GM23338 (cell line): ENCODE measurements around the gene HBQ1. TPM values are rescaled to one million over a fixed set of nuclear protein-coding genes. Genes with fewer than 3 reads are reported as not detected.

Source experiments
- ATAC-seq: fragments of 200-7000 bp; cut with Tn5 transposase; 3 replicates; pipeline ENCODE4 v1.9.1; 2020
- DNase-seq: peaks from one replicate; pipeline ENCODE4 v3.0.0-alpha.2; 2015; ENCODE audit warnings: low spot score
- H2AFZ ChIP-seq: fragments of 200-600 bp; sonication (generic); 2 replicates; pipeline ENCODE4 v1.8.0; 2016; ENCODE audit warnings: antibody characterized with exemption, mild to moderate bottlenecking, moderate library complexity
- H3F3A ChIP-seq: fragments of 200-600 bp; sonication (generic); replicated peaks from 2 replicates; pipeline ENCODE4 v1.8.0; 2017; ENCODE audit warnings: antibody characterized with exemption, mixed run types, low read depth
- H3K27ac ChIP-seq: fragments of 200-600 bp; sonication (generic); 2 replicates; pipeline ENCODE4 v1.6.1; 2016; ENCODE audit warnings: low read depth
- H3K27me3 ChIP-seq: fragments of 200-600 bp; sonication (generic); 2 replicates; pipeline ENCODE4 v1.8.0; 2016; ENCODE audit warnings: mild to moderate bottlenecking, mixed run types, moderate library complexity; ENCODE audit not compliant: insufficient read depth
- H3K36me3 ChIP-seq: fragments of 200-600 bp; sonication (generic); 2 replicates; pipeline ENCODE4 v1.8.0; 2016; ENCODE audit warnings: mild to moderate bottlenecking; ENCODE audit not compliant: insufficient read depth
- H3K4me1 ChIP-seq: fragments of 200-600 bp; sonication (generic); 2 replicates; pipeline ENCODE4 v1.8.0; 2016; ENCODE audit warnings: mild to moderate bottlenecking, moderate library complexity; ENCODE audit not compliant: insufficient read depth
- H3K4me2 ChIP-seq: fragments of 200-600 bp; sonication (generic); 2 replicates; pipeline ENCODE4 v1.7.1; 2017; ENCODE audit warnings: mixed run types
- H3K4me3 ChIP-seq: fragments of 200-600 bp; sonication (generic); 2 replicates; pipeline ENCODE4 v1.6.1; 2016; ENCODE audit warnings: mixed run types
- H3K79me2 ChIP-seq: fragments of 200-600 bp; sonication (generic); replicated peaks from 2 replicates; pipeline ENCODE4 v1.8.0; 2017; ENCODE audit warnings: mild to moderate bottlenecking; ENCODE audit not compliant: insufficient read depth
- H3K9me2 ChIP-seq: fragments of 200-600 bp; sonication (generic); 2 replicates; pipeline ENCODE4 v1.8.0; 2017; ENCODE audit not compliant: insufficient read depth
- H4K20me1 ChIP-seq: fragments of 200-600 bp; sonication (generic); replicated peaks from 2 replicates; pipeline ENCODE4 v1.8.0; 2017; ENCODE audit warnings: mild to moderate bottlenecking; ENCODE audit not compliant: insufficient read depth
- H3K27ac Mint-ChIP-seq: 2 replicates; pipeline ENCODE4 v1.8.0; 2020; ENCODE audit warnings: inconsistent platforms, mild to moderate bottlenecking, moderate library complexity, mixed read lengths
- H3K27me3 Mint-ChIP-seq: 3 replicates; pipeline ENCODE4 v1.8.0; 2022; ENCODE audit warnings: low read depth, mild to moderate bottlenecking, moderate library complexity, mixed read lengths, inconsistent platforms; ENCODE audit not compliant: insufficient read depth, poor library complexity
- H3K36me3 Mint-ChIP-seq: 3 replicates; pipeline ENCODE4 v1.8.0; 2021; ENCODE audit warnings: low read depth, mild to moderate bottlenecking, inconsistent platforms, moderate library complexity, mixed read lengths
- H3K4me1 Mint-ChIP-seq: 3 replicates; pipeline ENCODE4 v1.8.0; 2020; ENCODE audit warnings: mild to moderate bottlenecking, inconsistent platforms, mixed read lengths
- H3K4me3 Mint-ChIP-seq: 3 replicates; pipeline ENCODE4 v1.8.0; 2021; ENCODE audit warnings: moderate library complexity, mild to moderate bottlenecking, inconsistent platforms, mixed read lengths
- H3K9me3 Mint-ChIP-seq: 3 replicates; pipeline ENCODE4 v1.8.0; 2020; ENCODE audit warnings: moderate library complexity, mild to moderate bottlenecking, inconsistent platforms, mixed read lengths
- ETS1 ChIP-seq: IDR thresholded peaks from 2 replicates; pipeline ENCODE4 v1.6.1; 2016; ENCODE audit warnings: antibody characterized with exemption
- POLR2AphosphoS5 ChIP-seq: IDR thresholded peaks from 2 replicates; pipeline ENCODE4 v1.6.1; 2016; ENCODE audit warnings: antibody characterized with exemption, low read depth
- REST ChIP-seq: IDR thresholded peaks from one replicate; pipeline ENCODE4 v1.6.1; 2018; ENCODE audit warnings: antibody characterized with exemption; ENCODE audit not compliant: unreplicated experiment
- polyA plus RNA-seq: library from polyadenylated mRNA; unstranded; fragments of >200 nt; fragmentation: Nextera tagmentation; extraction: Ambion mirVana; gene quantifications from 2 replicates; pipeline ENCODE4 v1.2.1, GENCODE V29; 2016
- total RNA-seq: library from RNA; depleted of rRNA; stranded (reverse); fragments of >200 nt; shearing (Covaris generic); gene quantifications from 2 replicates; pipeline ENCODE4 v1.2.3, GENCODE V29; 2014

HBQ1 gene
- total and polyA plus RNA-seq, 2 experiments from 2014 or later = 6.6 to 8.5 TPM

GRCh38 chr16:143047-143446, 37.2 kb upstream of the HBQ1 start:
- Mint-ChIP-seq H3K4me3 (no peak overlapping the region), H3K27me3 (peaks cover 17% of the 10 kb centered on the region), H3K4me1 (no peaks in the 10 kb centered on the region), H3K27ac (no peak overlapping the region), H3K36me3 (no peaks in the 10 kb centered on the region; the same call in 2 of the 3 replicates), H3K9me3 (peaks cover 4% of the 10 kb centered on the region; the same call in 2 of the 3 replicates)
- DNase-seq = no peak
- no peak overlapping the region for H3K4me3 ChIP-seq
- no peaks in the 10 kb centered on the region for H4K20me1 ChIP-seq
- H2AFZ ChIP-seq = no peak overlapping the region
- no peaks in the 10 kb centered on the region for H3K79me2 ChIP-seq
- no peaks in the 10 kb centered on the region for H3K36me3 ChIP-seq
- H3K27me3 ChIP-seq = no peaks in the 10 kb centered on the region
- TF ChIP-seq REST (no peak), ETS1 (no peak)
- no peak overlapping the region for H3K27ac ChIP-seq
- H3K4me2 ChIP-seq = no peak overlapping the region
- ATAC-seq = no peak
- no peaks in the 10 kb centered on the region for H3F3A ChIP-seq
- no peaks in the 10 kb centered on the region for H3K4me1 ChIP-seq
- no peaks in the 10 kb centered on the region for H3K9me2 ChIP-seq

GRCh38 chr16:143456-143855, 36.8 kb upstream of the HBQ1 start:
- Mint-ChIP-seq H3K4me1 (no peaks in the 10 kb centered on the region), H3K27me3 (peaks cover 18% of the 10 kb centered on the region), H3K36me3 (no peaks in the 10 kb centered on the region; the same call in 2 of the 3 replicates), H3K4me3 (no peak overlapping the region; the same call in 2 of the 3 replicates), H3K9me3 (peaks cover 4% of the 10 kb centered on the region; the same call in 2 of the 3 replicates), H3K27ac (no peak overlapping the region; the same call in 1 of the 2 replicates)
- ATAC-seq (no peak), DNase-seq (no peak)
- Histone ChIP-seq H3K36me3 (no peaks in the 10 kb centered on the region), H3K4me2 (no peak overlapping the region), H3F3A (no peaks in the 10 kb centered on the region), H3K27me3 (no peaks in the 10 kb centered on the region), H3K4me3 (no peak overlapping the region), H3K27ac (no peak overlapping the region), H2AFZ (no peak overlapping the region), H3K4me1 (no peaks in the 10 kb centered on the region), H3K9me2 (no peaks in the 10 kb centered on the region), H3K79me2 (no peaks in the 10 kb centered on the region), H4K20me1 (no peaks in the 10 kb centered on the region)
- TF ChIP-seq POLR2AphosphoS5 (no peak), REST (no peak)
